ENCODE results near the gene DEAF1. TPM values are rescaled to one million over a fixed set of nuclear protein-coding genes. Genes with fewer than 3 reads are reported as not detected.

DEAF1 gene
- total and polyA plus RNA-seq, 2 of the 13 experiments (the other 11 are each of a cell fraction or from before 2014, with no cell fraction given): 22.3 to 29.6 TPM

- Histone ChIP-seq H3K4me2 (ENCODE audit: low read depth, low read length) (no peak overlapping the region), H3K79me2 (ENCODE audit: insufficient read depth, low read length) (no peaks in the 10 kb centered on the region), H3K36me3 (replicated peaks in 1 of 2; ENCODE audit: control insufficient read depth in 1 of 2, insufficient read depth in 2 of 2, low read length in 2 of 2) (peaks cover 34 to 63% of the 10 kb centered on the region in 2 experiments; a peak in 4 of 5 replicates), H3K4me3 (replicated peaks in 1 of 3; ENCODE audit: insufficient read depth in 1 of 3, low read depth in 2 of 3, low read length in 3 of 3) (no peak overlapping the region), H4K20me1 (ENCODE audit: insufficient read depth, low read length) (peaks cover 3% of the 10 kb centered on the region; the same call in 1 of the 2 replicates), H2AFZ (ENCODE audit: low read length) (no peak overlapping the region), H3K27me3 (ENCODE audit: control insufficient read depth in 1 of 2, insufficient read depth in 2 of 2, low read length in 2 of 2) (no peaks in the 10 kb centered on the region), H3K27ac (ENCODE audit: extremely low read length, insufficient read depth, low read length) (no peak overlapping the region), H3K9me3 (ENCODE audit: low read length) (no peaks in the 10 kb centered on the region), H3K4me1 (ENCODE audit: insufficient read depth, low read length) (no peaks in the 10 kb centered on the region), H3K9ac (ENCODE audit: insufficient read depth, low read depth, low read length) (no peak overlapping the region)
- POLR2A ChIA-PET: no interaction called here
- intact Hi-C loops (cut with micrococcal nuclease; ENCODE audit: unreplicated experiment): loop anchor here (10.0 kb wide), 1 partner anchor 58 kb away; no protein-coding TSS in a partner anchor
- FAIRE-seq: no peak
- no TSS peak for BruUV-seq (replicated peaks)
- CTCF ChIA-PET (ENCODE audit: low intra/inter-chr PET ratio, low total read pairs): no interaction called here
- 89% methylated on average over 9 of the region's 27 CpGs for WGBS (ENCODE audit: low lambda C conversion rate)
- in situ Hi-C loops (cut with HindIII; ENCODE audit: extremely low pct_ligation_motif_present, low pct_unique_long_range_greater_than_20kb): no loop called here
- ATAC-seq: peak; percentile 26
- DNase-seq (ENCODE audit: low spot score): peak; percentile 29
- no peak for TF ChIP-seq TAF15 (IDR thresholded peaks at IDR 0.05; ENCODE audit: low read depth, low read length, poor library complexity, severe bottlenecking)
- no peak for TF ChIP-seq PAF1 (CRISPR knock-in tag; IDR thresholded peaks at IDR 0.05)
- no peak for TF ChIP-seq SKI (IDR thresholded peaks at IDR 0.05; ENCODE audit: partially characterized antibody)
- TF ChIP-seq ZNF839 (CRISPR knock-in tag; IDR thresholded peaks at IDR 0.05; ENCODE audit: borderline replicate concordance): no peak
- no peak for TF ChIP-seq GFI1 (CRISPR knock-in tag; IDR thresholded peaks at IDR 0.05; ENCODE audit: borderline replicate concordance)
- TF ChIP-seq HNRNPL (IDR thresholded peaks at IDR 0.05; ENCODE audit: low read depth, low read length): 0 out of 2 replicates have a peak, but pooled peaks have one; percentile 22
- TF ChIP-seq RAD21 (CRISPR knock-in tag; IDR thresholded peaks at IDR 0.05): peak; percentile 39; the same call in 1 of the 2 replicates
- no peak for TF ChIP-seq MBNL3 (CRISPR knock-in tag; conservative IDR thresholded peaks at IDR 0.05)
- TF ChIP-seq ZNF687 (CRISPR knock-in tag; IDR thresholded peaks at IDR 0.05): peak; percentile 10; the same call in 1 of the 2 replicates
- TF ChIP-seq PRPF4 (IDR thresholded peaks at IDR 0.05; ENCODE audit: low read depth, low read length, poor library complexity, severe bottlenecking): peak; percentile 46
- TF ChIP-seq CREBL2 (CRISPR knock-in tag; IDR thresholded peaks at IDR 0.05; ENCODE audit: borderline replicate concordance): no peak
- TF ChIP-seq ZFX (CRISPR knock-in tag; IDR thresholded peaks at IDR 0.05; ENCODE audit: low read depth): no peak
- TF ChIP-seq SMC3 (IDR thresholded peaks at IDR 0.05; ENCODE audit: low read length): peak; percentile 14; the same call in 1 of the 2 replicates
- peak; percentile 85; the same call in 1 of the 2 replicates for TF ChIP-seq ZBTB33 (CRISPR knock-in tag; IDR thresholded peaks at IDR 0.05)
- peak; percentile 45 for TF ChIP-seq CTCF (CRISPR knock-in tag; IDR thresholded peaks at IDR 0.05)
Observed at GRCh38 chr11:612201-612960, 82.6 kb downstream of the DEAF1 start.
